Small intestine (tissue), 7 donors: ENCODE measurements around the gene SYNPR. TPM values are rescaled to one million over a fixed set of nuclear protein-coding genes. Genes with fewer than 3 reads are reported as not detected.
"Not testable (repeated sequence)": the region's sequence is repeated elsewhere in the genome, so short reads cannot be mapped to it uniquely, and the experiment has no call there.

Source experiments
- DNase-seq, 2 donors: peaks; one replicate each; pipeline versions ENCODE4 v3.0.0 to v3.0.0-alpha.2; 2013
- FAIRE-seq: peaks from 2 replicates; lab custom pipeline; 2012; peaks lifted over from hg19 to GRCh38; lab: Jason Lieb, UNC
- H3K27ac ChIP-seq, 3 donors: one replicate each; pipeline ENCODE4 v1.5.1; 2013; ENCODE audit warnings: low read length in 2 of 3, mild to moderate bottlenecking in 2 of 3, control low read depth in 1 of 3, inconsistent platforms in 1 of 3, low read depth in 1 of 3, moderate library complexity in 1 of 3
- H3K27me3 ChIP-seq, 3 donors: one replicate each; pipeline ENCODE4 v1.6.1; 2013; ENCODE audit warnings: low read length in 3 of 3, inconsistent platforms in 1 of 3; ENCODE audit not compliant: control insufficient read depth in 3 of 3, insufficient read depth in 3 of 3
- H3K36me3 ChIP-seq, 3 donors: one replicate each; pipeline ENCODE4 v1.6.1; 2013; ENCODE audit warnings: low read length in 3 of 3, inconsistent platforms in 1 of 3, low read depth in 1 of 3, mild to moderate bottlenecking in 1 of 3, moderate library complexity in 1 of 3; ENCODE audit not compliant: control insufficient read depth in 3 of 3, insufficient read depth in 2 of 3
- H3K4me1 ChIP-seq, 3 donors: one replicate each; pipeline ENCODE4 v1.6.1; 2013; ENCODE audit warnings: low read length in 2 of 3, inconsistent platforms in 1 of 3, low read depth in 1 of 3, mild to moderate bottlenecking in 1 of 3, moderate library complexity in 1 of 3; ENCODE audit not compliant: control insufficient read depth in 3 of 3, insufficient read depth in 2 of 3
- H3K4me3 ChIP-seq, 3 donors: one replicate each; pipeline ENCODE4 v1.5.1; 2013; ENCODE audit warnings: low read length in 3 of 3, control low read depth in 1 of 3, inconsistent platforms in 1 of 3, low read depth in 1 of 3, mild to moderate bottlenecking in 1 of 3, moderate library complexity in 1 of 3
- H3K9me3 ChIP-seq, 2 donors: one replicate each; pipeline ENCODE4 v1.6.1; 2013; ENCODE audit warnings: low read depth in 1 of 2, low read length in 1 of 2; ENCODE audit not compliant: control insufficient read depth in 2 of 2, insufficient read depth in 1 of 2
- WGBS, 3 donors: extraction: QIAGEN DNeasy Blood & Tissue Kit; methylation state at CpG; one replicate each; pipeline ENCODE4 v1.1.7; 2013; 5-methylcytosine and 5-hydroxymethylcytosine counted together
- polyA plus RNA-seq, 4 donors: library from polyadenylated mRNA; stranded (reverse) in 3 of 4; unstranded in 1 of 4; fragments of 200-250 nt in 3 of 4; fragments of 120-200 nt in 1 of 4; gene quantifications; one replicate each; pipeline versions ENCODE4 v1.2.1 to v1.2.3, GENCODE V29; 2013
- donor health status: healthy with polysubstance abuse.
- donor health status: control.
- donor health status: control.
- donor health status: Bipolar disorder and iron deficiency.
- donor health status: healthy.

SYNPR gene
- polyA plus RNA-seq, 4 donors = 0.36 to 0.87 TPM; not detected in 2

- FAIRE-seq = no peak
- Histone ChIP-seq H3K27me3 (no peaks in the 10 kb centered on the region), H3K27ac (no peak overlapping the region), H3K9me3 (no peaks in the 10 kb centered on the region), H3K36me3 (no peaks in the 10 kb centered on the region), H3K4me1 (no peaks in the 10 kb centered on the region), H3K4me3 (no peak overlapping the region)
- DNase-seq = no peak
- 23 to 40% (median 28%) methylated on average over 1 of the region's 1 CpG for WGBS, 3 donors
These were observed 32.3 kb upstream of the SYNPR start for GRCh38 chr3:63245726-63246241.

- Histone ChIP-seq H3K9me3 (no peaks in the 10 kb centered on the region), H3K27me3 (no peaks in the 10 kb centered on the region), H3K4me3 (no peak overlapping the region), H3K27ac (no peak overlapping the region), H3K36me3 (no peaks in the 10 kb centered on the region), H3K4me1 (no peaks in the 10 kb centered on the region)
- FAIRE-seq (no peak), DNase-seq (no peak)
- WGBS, 3 donors = 47 to 76% (median 48%) methylated on average over 2 of the region's 2 CpGs
These were observed 30.1 kb upstream of the SYNPR start for GRCh38 chr3:63248015-63248414.

- Histone ChIP-seq H3K4me3 (no peak overlapping the region), H3K4me1 (no peaks in the 10 kb centered on the region), H3K27ac (no peak overlapping the region), H3K27me3 (no peaks in the 10 kb centered on the region), H3K36me3 (no peaks in the 10 kb centered on the region), H3K9me3 (no peaks in the 10 kb centered on the region)
- WGBS, 3 donors = 48 to 54% (median 49%) methylated on average over 7 of the region's 7 CpGs
- no peak for DNase-seq
- FAIRE-seq = no peak
These were observed 26.6 kb upstream of the SYNPR start for GRCh38 chr3:63251499-63251898.

- not testable (repeated sequence) for H3K4me3 ChIP-seq, H3K27ac ChIP-seq, H3K4me1 ChIP-seq, DNase-seq, H3K9me3 ChIP-seq, H3K27me3 ChIP-seq, FAIRE-seq, H3K36me3 ChIP-seq
- 68 to 76% (median 76%) methylated on average over 9 of the region's 9 CpGs for WGBS, 3 donors
These were observed 22.3 kb upstream of the SYNPR start for GRCh38 chr3:63255819-63256218.

GRCh38 chr3:63264716-63265115 lies 13.4 kb upstream of the SYNPR start:
- H3K4me3 ChIP-seq = no peak overlapping the region
- H3K36me3 ChIP-seq = no peaks in the 10 kb centered on the region
- H3K9me3 ChIP-seq = no peaks in the 10 kb centered on the region
- DNase-seq (no peak), FAIRE-seq (no peak)
- no peaks in the 10 kb centered on the region for H3K4me1 ChIP-seq
- no peak overlapping the region for H3K27ac ChIP-seq
- H3K27me3 ChIP-seq = no peaks in the 10 kb centered on the region
- WGBS, 3 donors = 61 to 64% (median 63%) methylated on average over 12 of the region's 12 CpGs

- no peaks in the 10 kb centered on the region for H3K36me3 ChIP-seq
- no peak for DNase-seq
- no peak for FAIRE-seq
- H3K4me1 ChIP-seq = no peaks in the 10 kb centered on the region
- 94 to 96% (median 95%) methylated on average over 1 of the region's 1 CpG for WGBS, 3 donors
- H3K27ac ChIP-seq = no peak overlapping the region
- peaks cover 8 to 32% (median 14%) of the 10 kb centered on the region in 3 donors for H3K27me3 ChIP-seq
- H3K9me3 ChIP-seq = no peaks in the 10 kb centered on the region
- H3K4me3 ChIP-seq = no peak overlapping the region
These were observed 3.7 kb upstream of the SYNPR start for GRCh38 chr3:63274359-63274758.

GRCh38 chr3:63279005-63279841 lies 1.1 kb downstream of the SYNPR start:
- H3K36me3 ChIP-seq = no peaks in the 10 kb centered on the region
- peaks cover 8 to 40% (median 15%) of the 10 kb centered on the region in 3 donors for H3K27me3 ChIP-seq
- 2 to 4% (median 4%) methylated on average over 22 of the region's 22 CpGs for WGBS, 3 donors
- no peaks in the 10 kb centered on the region for H3K4me1 ChIP-seq
- FAIRE-seq (no peak), DNase-seq (no peak)
- H3K9me3 ChIP-seq = no peaks in the 10 kb centered on the region
- no peak overlapping the region for H3K27ac ChIP-seq
- no peak overlapping the region for H3K4me3 ChIP-seq

- Histone ChIP-seq H3K4me3 (no peak overlapping the region), H3K9me3 (no peaks in the 10 kb centered on the region), H3K27ac (no peak overlapping the region), H3K4me1 (no peaks in the 10 kb centered on the region), H3K27me3 (peaks cover 0 to 3% (median 0%) of the 10 kb centered on the region in 3 donors), H3K36me3 (no peaks in the 10 kb centered on the region)
- no peak for FAIRE-seq
- 87 to 95% (median 92%) methylated on average over 2 of the region's 2 CpGs for WGBS, 3 donors
- DNase-seq = no peak
These were observed 9.5 kb downstream of the SYNPR start for GRCh38 chr3:63287610-63288009.
